ENCODE data around the gene TIGD3.

TIGD3 gene

GRCh38 chr11:65316227-65317024 is 38.1 kb upstream of the TIGD3 start:
- no peak overlapping the region for H3K4me3 ChIP-seq (ENCODE audit: low read length in 2 of 2)
- H2AK5ac ChIP-seq (ENCODE audit: low read depth, low read length) = peak overlapping the region; percentile 14
- peaks cover 5 to 11% of the 10 kb centered on the region in 2 donors for H3K36me3 ChIP-seq (replicated peaks in 1 of 2; ENCODE audit: control insufficient read depth in 2 of 2, insufficient read depth in 2 of 2, low read length in 2 of 2)
- WGBS, 2 donors (ENCODE audit: extremely low coverage in 2 of 2, insufficient read length in 2 of 2, insufficient replicate concordance in 1 of 2) = no CpG with 5 or more reads among the region's 20 CpGs
- DNase-seq (ENCODE audit: low spot score) = no peak
- peaks cover 3% of the 10 kb centered on the region for H3K79me1 ChIP-seq (ENCODE audit: low read depth, low read length)
- peak overlapping the region; percentile 68 for H3K18ac ChIP-seq (ENCODE audit: low read length)
- H3K23ac ChIP-seq (ENCODE audit: low read depth, low read length, poor library complexity) = no peak overlapping the region
- no peak overlapping the region for H2BK5ac ChIP-seq (ENCODE audit: low read length)
- H3K4me1 ChIP-seq (ENCODE audit: control insufficient read depth in 2 of 2, insufficient read depth in 1 of 2, low read depth in 1 of 2, low read length in 2 of 2) = peaks cover 14 to 15% of the 10 kb centered on the region in 2 donors
- no peak overlapping the region for H3K9ac ChIP-seq (ENCODE audit: low read depth, low read length, poor library complexity)
- H2AFZ ChIP-seq (ENCODE audit: low read length) = peak overlapping the region; percentile 51
- no peak overlapping the region for H2BK12ac ChIP-seq (ENCODE audit: low read length)
- H3K4me2 ChIP-seq (ENCODE audit: insufficient read depth, low read length, poor library complexity, severe bottlenecking) = no peak overlapping the region
- H2BK120ac ChIP-seq (ENCODE audit: low read depth, low read length) = no peak overlapping the region
- peaks cover 0 to 10% (median 0%) of the 10 kb centered on the region in 3 experiments for H3K27me3 ChIP-seq (ENCODE audit: control insufficient read depth in 3 of 3, insufficient read depth in 3 of 3, low read depth in 1 of 3, low read length in 3 of 3)
- no peak overlapping the region for H3K14ac ChIP-seq (ENCODE audit: low read length)
- no peak overlapping the region for H2BK15ac ChIP-seq (ENCODE audit: low read length)
- no peak overlapping the region for H4K91ac ChIP-seq (ENCODE audit: low read depth, low read length, poor library complexity)
- H3K27ac ChIP-seq (replicated peaks; ENCODE audit: low read length) = no peak overlapping the region
- no peak overlapping the region for H4K8ac ChIP-seq (ENCODE audit: low read depth, low read length)
- no peak overlapping the region for H3K4ac ChIP-seq (ENCODE audit: low read length)
- H3K9me3 ChIP-seq (replicated peaks in 1 of 2; ENCODE audit: control insufficient read depth in 2 of 2, insufficient read depth in 1 of 2, low read depth in 1 of 2, low read length in 2 of 2) = no peaks in the 10 kb centered on the region

GRCh38 chr11:65317025-65317786 is 37.3 kb upstream of the TIGD3 start:
- Histone ChIP-seq H3K4me3 (ENCODE audit: low read length in 2 of 2) (no peak overlapping the region), H3K9ac (ENCODE audit: low read depth, low read length, poor library complexity) (no peak overlapping the region), H3K79me1 (ENCODE audit: low read depth, low read length) (peaks cover 3% of the 10 kb centered on the region), H3K9me3 (replicated peaks in 1 of 2; ENCODE audit: control insufficient read depth in 2 of 2, insufficient read depth in 1 of 2, low read depth in 1 of 2, low read length in 2 of 2) (no peaks in the 10 kb centered on the region), H3K27me3 (ENCODE audit: control insufficient read depth in 3 of 3, insufficient read depth in 3 of 3, low read depth in 1 of 3, low read length in 3 of 3) (peaks cover 0 to 10% (median 0%) of the 10 kb centered on the region in 3 experiments), H3K18ac (ENCODE audit: low read length) (peak overlapping the region; percentile 68), H2BK5ac (ENCODE audit: low read length) (no peak overlapping the region), H4K91ac (ENCODE audit: low read depth, low read length, poor library complexity) (no peak overlapping the region), H3K14ac (ENCODE audit: low read length) (no peak overlapping the region), H3K4ac (ENCODE audit: low read length) (no peak overlapping the region), H2BK12ac (ENCODE audit: low read length) (no peak overlapping the region), H3K23ac (ENCODE audit: low read depth, low read length, poor library complexity) (no peak overlapping the region), H4K8ac (ENCODE audit: low read depth, low read length) (no peak overlapping the region), H3K4me2 (ENCODE audit: insufficient read depth, low read length, poor library complexity, severe bottlenecking) (peak overlapping the region; percentile 32), H3K36me3 (replicated peaks in 1 of 2; ENCODE audit: control insufficient read depth in 2 of 2, insufficient read depth in 2 of 2, low read length in 2 of 2) (peaks cover 6 to 19% of the 10 kb centered on the region in 2 donors), H3K4me1 (ENCODE audit: control insufficient read depth in 2 of 2, insufficient read depth in 1 of 2, low read depth in 1 of 2, low read length in 2 of 2) (peaks cover 12 to 14% of the 10 kb centered on the region in 2 donors), H3K27ac (replicated peaks; ENCODE audit: low read length) (no peak overlapping the region), H2AFZ (ENCODE audit: low read length) (peak overlapping the region; percentile 51), H2AK5ac (ENCODE audit: low read depth, low read length) (no peak overlapping the region), H2BK120ac (ENCODE audit: low read depth, low read length) (no peak overlapping the region), H2BK15ac (ENCODE audit: low read length) (no peak overlapping the region)
- WGBS, 2 donors (ENCODE audit: extremely low coverage in 2 of 2, insufficient read length in 2 of 2, insufficient replicate concordance in 1 of 2) = no CpG with 5 or more reads among the region's 13 CpGs
- no peak for DNase-seq (ENCODE audit: low spot score)

GRCh38 chr11:65320386-65321075 is 34.0 kb upstream of the TIGD3 start:
- Histone ChIP-seq H4K91ac (ENCODE audit: low read depth, low read length, poor library complexity) (no peak overlapping the region), H2BK12ac (ENCODE audit: low read length) (no peak overlapping the region), H3K27ac (replicated peaks; ENCODE audit: low read length) (no peak overlapping the region), H3K27me3 (ENCODE audit: control insufficient read depth in 3 of 3, insufficient read depth in 3 of 3, low read depth in 1 of 3, low read length in 3 of 3) (no peaks in the 10 kb centered on the region), H4K8ac (ENCODE audit: low read depth, low read length) (no peak overlapping the region), H3K4me2 (ENCODE audit: insufficient read depth, low read length, poor library complexity, severe bottlenecking) (no peak overlapping the region), H3K4me1 (ENCODE audit: control insufficient read depth in 2 of 2, insufficient read depth in 1 of 2, low read depth in 1 of 2, low read length in 2 of 2) (peaks cover 8 to 13% of the 10 kb centered on the region in 2 donors), H2BK5ac (ENCODE audit: low read length) (no peak overlapping the region), H3K9me3 (replicated peaks in 1 of 2; ENCODE audit: control insufficient read depth in 2 of 2, insufficient read depth in 1 of 2, low read depth in 1 of 2, low read length in 2 of 2) (no peaks in the 10 kb centered on the region), H3K4ac (ENCODE audit: low read length) (no peak overlapping the region), H2BK120ac (ENCODE audit: low read depth, low read length) (no peak overlapping the region), H3K9ac (ENCODE audit: low read depth, low read length, poor library complexity) (no peak overlapping the region), H3K79me1 (ENCODE audit: low read depth, low read length) (peaks cover 3% of the 10 kb centered on the region), H3K23ac (ENCODE audit: low read depth, low read length, poor library complexity) (peak overlapping the region; percentile 91), H3K36me3 (replicated peaks in 1 of 2; ENCODE audit: control insufficient read depth in 2 of 2, insufficient read depth in 2 of 2, low read length in 2 of 2) (peaks cover 6 to 24% of the 10 kb centered on the region in 2 donors), H3K14ac (ENCODE audit: low read length) (no peak overlapping the region), H2BK15ac (ENCODE audit: low read length) (peak overlapping the region; percentile 67), H3K18ac (ENCODE audit: low read length) (no peak overlapping the region), H2AFZ (ENCODE audit: low read length) (no peak overlapping the region), H3K4me3 (ENCODE audit: low read length in 2 of 2) (no peak overlapping the region), H2AK5ac (ENCODE audit: low read depth, low read length) (no peak overlapping the region)
- no CpG with 5 or more reads among the region's 22 CpGs for WGBS, 2 donors (ENCODE audit: extremely low coverage in 2 of 2, insufficient read length in 2 of 2, insufficient replicate concordance in 1 of 2)
- no peak for DNase-seq (ENCODE audit: low spot score)
